ENCODE results near the gene GALE. TPM values are rescaled to one million over a fixed set of nuclear protein-coding genes. Genes with fewer than 3 reads are reported as not detected.

Gene GALE
- 10 to 100 TPM; 13.6 to 18.7 TPM for total RNA-seq

DNA sequence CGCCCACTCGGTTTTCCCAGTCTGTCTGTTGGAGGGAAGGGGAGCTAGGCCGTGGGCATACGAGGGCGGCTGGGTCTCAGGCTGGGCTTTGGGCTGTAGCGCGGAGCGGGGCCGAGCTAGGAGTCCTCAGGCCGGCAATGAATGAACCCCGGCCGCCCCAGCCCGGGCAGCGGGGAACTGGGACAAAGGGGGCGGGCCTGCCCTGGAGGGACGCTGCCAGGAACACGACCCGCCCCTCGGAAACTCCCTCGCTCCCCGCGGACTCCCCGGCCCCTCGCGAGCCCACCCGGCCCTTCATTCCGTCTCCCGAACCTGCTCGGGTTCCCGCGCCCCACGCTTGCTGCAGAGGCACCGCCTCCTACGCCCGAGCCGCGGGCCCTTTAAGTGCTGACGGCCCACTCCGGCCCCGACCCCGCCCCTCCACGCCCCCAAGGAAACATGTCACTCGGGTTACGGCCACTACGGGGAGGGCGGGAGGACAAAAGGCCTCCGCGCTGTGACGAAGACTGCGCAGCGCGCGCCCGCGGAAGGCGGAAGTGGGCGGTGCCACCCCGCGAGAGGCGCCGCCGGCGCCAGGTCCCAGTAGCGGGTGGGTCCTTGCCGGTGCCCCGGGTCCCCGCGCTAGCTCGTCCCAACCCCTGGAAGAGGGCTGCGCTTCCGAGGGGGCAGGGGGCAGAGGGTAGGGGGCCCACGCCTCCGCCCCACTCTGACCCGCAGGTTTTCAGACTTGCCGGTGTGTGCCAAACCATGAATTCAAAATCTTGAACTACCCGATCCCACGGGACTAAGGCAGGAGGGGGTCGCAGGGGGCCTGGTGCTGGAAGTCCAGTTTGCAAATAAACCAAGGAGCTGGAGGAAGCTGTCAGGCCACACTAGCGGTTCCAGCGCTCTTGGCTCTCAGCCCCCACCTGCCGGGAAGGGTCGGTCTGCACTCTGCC, at the start of gene GALE:
TSS of gene GALE (minus strand) at position 355 of the 938 bp plus-strand sequence. CDS start 1,747 bp downstream, outside the sequence.

GRCh38 chr1:23825076-23825761, 24.7 kb upstream of the GALE start, which contains the start of gene HMGCL:
Gene HMGCL, minus strand, starts transcription at chr1:23825429. Its CDS starts 14 bp downstream, at chr1:23825415.

GRCh38 chr1:23790696-23791515, 9.6 kb downstream of the GALE start, which contains the start of gene LYPLA2:
Gene LYPLA2, plus strand, starts transcription at chr1:23791145. Its CDS starts 1,538 bp downstream, at chr1:23792683.

GRCh38 chr1:23777979-23778814, 22.4 kb downstream of the GALE start, which contains the start of gene PITHD1:
Gene PITHD1, plus strand, starts transcription at chr1:23778418. Its CDS starts 98 bp downstream, at chr1:23778516.

Other genes starting within 250 kb of the GALE start
- gene ID3, start 241.3 kb downstream of the GALE start, total RNA-seq, result 10 to 100 TPM; 32.0 TPM
- 1,000 to 10,000 TPM; 1,629 to 1,768 TPM for gene RPL11, start 108.9 kb downstream of the GALE start, total RNA-seq
- 10 to 100 TPM; 26.8 to 29.0 TPM for gene ELOA, start 57.3 kb downstream of the GALE start, total RNA-seq
- 10 to 100 TPM; 46.5 to 46.9 TPM for gene PITHD1, start 22.3 kb downstream of the GALE start, total RNA-seq
- 10 to 100 TPM; 71.0 to 72.3 TPM for gene LYPLA2, start 9.6 kb downstream of the GALE start, total RNA-seq
- gene HMGCL, start 24.7 kb upstream of the GALE start, total RNA-seq, result 10 to 100 TPM; 30.0 to 31.5 TPM
- 1 to 10 TPM; 6.8 to 7.0 TPM for gene FUCA1, start 67.5 kb upstream of the GALE start, total RNA-seq
- under 1 TPM; 0.28 to 0.29 TPM for gene CNR2, start 112.6 kb upstream of the GALE start, total RNA-seq
- 100 to 1,000 TPM; 132 to 145 TPM for gene PNRC2, start 159.1 kb upstream of the GALE start, total RNA-seq
- 100 to 1,000 TPM; 186 to 190 TPM for gene SRSF10, start 179.6 kb upstream of the GALE start, total RNA-seq

Measured in activated naive CD4-positive, alpha-beta T cell treated with anti-CD3 and anti-CD28 coated beads, Interleukin-2, amount 10 ng/mL, durations not matched to agents 5 hours and 36 hours (primary cell).